Colonic mucosa (tissue), 4 donors: Measurements from ENCODE around the gene NUSAP1. TPM values are rescaled to one million over a fixed set of nuclear protein-coding genes. Genes with fewer than 3 reads are reported as not detected.
"Not testable (repeated sequence)": the region's sequence is repeated elsewhere in the genome, so short reads cannot be mapped to it uniquely, and the experiment has no call there.

Experiments
- DNase-seq: peaks from one replicate; pipeline ENCODE4 v3.0.0-alpha.2; 2020
- H3K27ac ChIP-seq: fragments of 200-600 bp; one replicate; pipeline ENCODE4 v1.8.0; 2021
- H3K27me3 ChIP-seq: fragments of 200-600 bp; one replicate; pipeline ENCODE4 v1.8.0; 2021
- H3K36me3 ChIP-seq: fragments of 200-600 bp; one replicate; pipeline ENCODE4 v1.8.0; 2021
- H3K4me1 ChIP-seq: fragments of 200-600 bp; one replicate; pipeline ENCODE4 v1.8.0; 2021; ENCODE audit warnings: mild to moderate bottlenecking
- H3K4me3 ChIP-seq: fragments of 200-600 bp; one replicate; pipeline ENCODE4 v1.8.0; 2021
- H3K9ac ChIP-seq, 2 donors: one replicate each; pipeline ENCODE4 v1.7.0; 2013; ENCODE audit warnings: control low read depth in 2 of 2, low read depth in 2 of 2, low read length in 2 of 2
- H3K9me3 ChIP-seq: fragments of 200-600 bp; one replicate; pipeline ENCODE4 v1.8.0; 2021
- CTCF ChIP-seq: fragments of 200-600 bp; IDR thresholded peaks from one replicate; pipeline ENCODE4 v1.8.0; 2022; ENCODE audit warnings: antibody characterized with exemption, mild to moderate bottlenecking
- intact Hi-C: fragments of 100-400 bp; cut with DNase I; formaldehyde crosslinking; loops from one replicate; pipeline ENCODE4 v1.14.1; 2022
- total RNA-seq, 2 donors: library from RNA; stranded (reverse); fragmentation: NEBNext Ultra II Directional in 1 of 2; extraction: Animal tissue kit (Norgen Biotek cat#: 25700) in 1 of 2; gene quantifications; one replicate each; pipeline ENCODE4 v1.2.1, GENCODE V29; 2021
- donor health status: healthy.
- donor health status: DM: no; HTN: no; CAD: no.
- donor health status: DM: no; HTN: no; CAD: no.

The NUSAP1 gene
- total RNA-seq, 2 donors from 2014 or later: 28.6 to 86.4 TPM

GRCh38 chr15:41417418-41418195 is 84.9 kb downstream of the NUSAP1 start:
- peak; percentile 41 for DNase-seq
- intact Hi-C loops: no loop called here
- Histone ChIP-seq H3K9me3 (no peaks in the 10 kb centered on the region), H3K36me3 (no peaks in the 10 kb centered on the region), H3K9ac (peak overlapping the region; percentile 95 to 98), H3K4me3 (peak overlapping the region; percentile 97), H3K27ac (peak overlapping the region; percentile 82), H3K27me3 (no peaks in the 10 kb centered on the region), H3K4me1 (no peaks in the 10 kb centered on the region)
- TF ChIP-seq CTCF: no peak

GRCh38 chr15:41423979-41424659 is 91.4 kb downstream of the NUSAP1 start:
- no peak overlapping the region for H3K4me3 ChIP-seq
- no peaks in the 10 kb centered on the region for H3K9me3 ChIP-seq
- H3K4me1 ChIP-seq: no peaks in the 10 kb centered on the region
- DNase-seq: no peak
- no peaks in the 10 kb centered on the region for H3K36me3 ChIP-seq
- H3K27ac ChIP-seq: no peak overlapping the region
- no peaks in the 10 kb centered on the region for H3K27me3 ChIP-seq
- no peak overlapping the region for H3K9ac ChIP-seq
- TF ChIP-seq CTCF: no peak
- intact Hi-C loops: no loop called here

- Histone ChIP-seq H3K4me1 (no peaks in the 10 kb centered on the region), H3K9ac (no peak overlapping the region), H3K36me3 (no peaks in the 10 kb centered on the region), H3K9me3 (no peaks in the 10 kb centered on the region), H3K4me3 (no peak overlapping the region), H3K27ac (no peak overlapping the region), H3K27me3 (no peaks in the 10 kb centered on the region)
- no peak for DNase-seq
- no peak for TF ChIP-seq CTCF
- intact Hi-C loops: no loop called here
These were observed 92.1 kb downstream of the NUSAP1 start for GRCh38 chr15:41424809-41425208.

GRCh38 chr15:41425907-41426306 is 93.2 kb downstream of the NUSAP1 start:
- H3K4me3 ChIP-seq, H3K9me3 ChIP-seq, H3K9ac ChIP-seq, H3K4me1 ChIP-seq, intact Hi-C loops, DNase-seq, H3K27ac ChIP-seq, H3K27me3 ChIP-seq, H3K36me3 ChIP-seq: not testable (repeated sequence)

GRCh38 chr15:41429003-41429890 is 96.6 kb downstream of the NUSAP1 start:
- peak; percentile 23 for DNase-seq
- Histone ChIP-seq H3K9ac (peak overlapping the region in 1 of 2 donors; percentile 22), H3K36me3 (no peaks in the 10 kb centered on the region), H3K4me3 (no peak overlapping the region), H3K9me3 (no peaks in the 10 kb centered on the region), H3K27ac (peak overlapping the region; percentile 37), H3K27me3 (no peaks in the 10 kb centered on the region), H3K4me1 (no peaks in the 10 kb centered on the region)
- intact Hi-C loops: no loop called here
- TF ChIP-seq CTCF: no peak

Other genes with a start within 250 kb of the NUSAP1 start
- 10 to 100 TPM; 17.6 to 27.4 TPM for gene INO80, start 216.6 kb upstream of the NUSAP1 start, total RNA-seq
- not detected for gene EXD1, start 102.1 kb upstream of the NUSAP1 start, total RNA-seq
- gene CHP1, start 101.6 kb upstream of the NUSAP1 start, total RNA-seq: 100 to 1,000 TPM; 251 to 388 TPM
- gene OIP5, start 290 bp upstream of the NUSAP1 start, total RNA-seq: 10 to 100 TPM in 1 of 2 donors, 1 to 10 TPM in 1; 5.7 to 23.0 TPM
- gene NDUFAF1, start 69.6 kb downstream of the NUSAP1 start, total RNA-seq: 10 to 100 TPM; 16.3 to 19.2 TPM
- 10 to 100 TPM; 21.0 to 28.7 TPM for gene RTF1, start 84.2 kb downstream of the NUSAP1 start, total RNA-seq
- gene ITPKA, start 161.0 kb downstream of the NUSAP1 start, total RNA-seq: 10 to 100 TPM; 36.1 to 43.5 TPM
- 1 to 10 TPM; 6.9 to 8.2 TPM for gene LTK, start 180.9 kb downstream of the NUSAP1 start, total RNA-seq
- 10 to 100 TPM; 21.7 to 53.8 TPM for gene RPAP1, start 211.4 kb downstream of the NUSAP1 start, total RNA-seq
- gene TYRO3, start 226.3 kb downstream of the NUSAP1 start, total RNA-seq: 1 to 10 TPM; 3.2 to 6.0 TPM